ENCODE measurements around the gene NEK6. TPM values are rescaled to one million over a fixed set of nuclear protein-coding genes. Genes with fewer than 3 reads are reported as not detected.

Gene NEK6
- total RNA-seq, 4 donors from 2014 or later, result 25.3 to 53.1 (median 43.3) TPM

- DNase-seq (ENCODE audit: low spot score in 2 of 2), result no peak
- peak overlapping the region in 3 of 4 donors; percentile 68 to 83 (median 79) for H3K27ac ChIP-seq
- WGBS, 2 donors, result 13 to 14% methylated on average over 6 of the region's 6 CpGs
- no peaks in the 10 kb centered on the region for H3K27me3 ChIP-seq
- H3K4me1 ChIP-seq, result peaks cover 0 to 83% (median 55%) of the 10 kb centered on the region in 4 donors
- no peaks in the 10 kb centered on the region for H3K36me3 ChIP-seq
- no peaks in the 10 kb centered on the region for H3K9me3 ChIP-seq
- H3K4me3 ChIP-seq, result no peak overlapping the region
- TF ChIP-seq POLR2A (IDR thresholded peaks at IDR 0.05), result peak in 1 of 2 donors; percentile 28
- TF ChIP-seq EP300 (IDR thresholded peaks at IDR 0.05), result peak in 1 of 2 donors; percentile 78
- TF ChIP-seq CTCF (IDR thresholded peaks at IDR 0.05), result no peak
Measured at GRCh38 chr9:124220946-124221451, 36.8 kb upstream of the NEK6 start.

- no peaks in the 10 kb centered on the region for H3K9me3 ChIP-seq
- peak overlapping the region in 3 of 4 donors; percentile 68 to 83 (median 79) for H3K27ac ChIP-seq
- DNase-seq (ENCODE audit: low spot score in 2 of 2), result no peak
- no peak overlapping the region for H3K4me3 ChIP-seq
- WGBS, 2 donors, result 91 to 97% methylated on average over 3 of the region's 3 CpGs
- H3K36me3 ChIP-seq, result no peaks in the 10 kb centered on the region
- no peaks in the 10 kb centered on the region for H3K27me3 ChIP-seq
- TF ChIP-seq CTCF (IDR thresholded peaks at IDR 0.05), result no peak
- TF ChIP-seq POLR2A (IDR thresholded peaks at IDR 0.05), result no peak
- TF ChIP-seq EP300 (IDR thresholded peaks at IDR 0.05), result no peak
- peaks cover 0 to 78% (median 48%) of the 10 kb centered on the region in 4 donors for H3K4me1 ChIP-seq
Measured at GRCh38 chr9:124221676-124222075, 36.1 kb upstream of the NEK6 start.

- Histone ChIP-seq H3K4me3 (no peak overlapping the region), H3K9me3 (no peaks in the 10 kb centered on the region), H3K36me3 (no peaks in the 10 kb centered on the region), H3K27me3 (no peaks in the 10 kb centered on the region), H3K27ac (peak overlapping the region in 3 of 4 donors; percentile 34 to 83 (median 79)), H3K4me1 (peaks cover 0 to 73% (median 44%) of the 10 kb centered on the region in 4 donors)
- no peak for DNase-seq (ENCODE audit: low spot score in 2 of 2)
- no peak for TF ChIP-seq POLR2A (IDR thresholded peaks at IDR 0.05)
- TF ChIP-seq CTCF (IDR thresholded peaks at IDR 0.05), result no peak
- no peak for TF ChIP-seq EP300 (IDR thresholded peaks at IDR 0.05)
- 84 to 88% methylated on average over 4 of the region's 4 CpGs for WGBS, 2 donors
Measured at GRCh38 chr9:124222109-124222508, 35.6 kb upstream of the NEK6 start.

DNA sequence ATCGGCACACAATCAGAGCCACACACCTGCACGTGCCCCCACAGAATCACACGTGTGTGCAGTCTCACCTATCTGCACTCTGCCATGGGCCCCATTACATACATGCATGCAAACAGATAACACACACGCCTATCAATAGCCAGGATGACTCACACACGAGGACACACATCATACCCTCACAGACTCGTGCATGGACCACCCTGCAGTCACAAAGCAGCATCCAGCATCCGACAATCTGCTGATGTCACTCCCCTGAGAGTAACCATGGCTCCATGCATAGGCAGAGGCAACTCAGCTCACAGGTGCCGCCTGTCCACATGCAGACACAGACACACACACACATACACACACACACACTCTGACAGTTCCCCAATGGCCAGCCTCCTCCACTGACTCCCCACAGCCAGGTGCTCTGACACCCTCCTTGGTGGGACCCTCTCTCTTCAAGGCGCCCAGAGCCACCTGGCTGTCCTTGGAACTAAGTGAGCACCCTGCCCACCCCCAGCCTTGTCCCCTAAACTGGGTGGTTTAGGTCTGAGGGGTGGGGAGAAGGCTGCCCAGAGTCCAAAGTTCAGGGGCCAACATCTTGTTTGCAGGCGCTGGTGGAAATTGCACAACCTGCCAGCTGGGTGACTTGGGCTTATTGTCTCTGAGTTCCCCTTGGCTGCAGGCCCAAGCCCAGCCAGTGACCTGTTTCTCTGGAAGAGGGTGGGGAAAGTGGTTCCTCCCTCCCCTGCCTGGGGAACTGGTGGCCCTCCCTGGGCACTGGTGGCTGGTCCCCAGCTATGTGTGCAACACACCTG is 34.6 kb upstream of the NEK6 start:
- Histone ChIP-seq H3K4me1 (peaks cover 0 to 63% (median 35%) of the 10 kb centered on the region in 4 donors), H3K36me3 (no peaks in the 10 kb centered on the region), H3K27me3 (no peaks in the 10 kb centered on the region), H3K9me3 (no peaks in the 10 kb centered on the region), H3K4me3 (no peak overlapping the region), H3K27ac (peak overlapping the region in 1 of 4 donors; percentile 83)
- peak in 1 of 2 donors; percentile 81 for TF ChIP-seq EP300 (IDR thresholded peaks at IDR 0.05)
- TF ChIP-seq CTCF (IDR thresholded peaks at IDR 0.05), result no peak
- no peak for TF ChIP-seq POLR2A (IDR thresholded peaks at IDR 0.05)
- peak; percentile 61 to 78 for DNase-seq (ENCODE audit: low spot score in 2 of 2)
- WGBS, 2 donors, result 80 to 82% methylated on average over 9 to 10 of the region's 10 CpGs

DNA sequence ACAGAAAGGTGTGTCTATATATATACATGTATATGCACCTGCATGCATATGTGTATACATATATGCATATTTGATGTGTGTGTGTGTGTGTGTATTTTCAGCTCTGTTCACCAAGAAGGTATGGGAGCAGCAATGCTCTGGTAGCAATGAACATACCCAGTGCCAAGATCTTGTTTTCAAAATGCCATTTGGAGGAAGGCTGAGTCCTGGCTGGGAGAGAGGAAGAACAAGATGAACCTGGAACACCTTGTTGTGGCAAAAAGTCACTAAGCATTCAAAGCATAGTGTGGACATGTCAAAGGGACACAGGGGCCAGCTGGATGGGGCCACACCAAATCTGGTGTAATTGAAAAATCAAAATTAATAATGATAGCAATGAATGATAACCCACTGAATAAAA is 31.8 kb upstream of the NEK6 start:
- no peaks in the 10 kb centered on the region for H3K27me3 ChIP-seq
- no peak overlapping the region for H3K4me3 ChIP-seq
- no peak for DNase-seq (ENCODE audit: low spot score in 2 of 2)
- no peak overlapping the region for H3K27ac ChIP-seq
- peaks cover 0 to 35% (median 17%) of the 10 kb centered on the region in 4 donors for H3K4me1 ChIP-seq
- no peaks in the 10 kb centered on the region for H3K9me3 ChIP-seq
- H3K36me3 ChIP-seq, result no peaks in the 10 kb centered on the region
- no peak for TF ChIP-seq POLR2A (IDR thresholded peaks at IDR 0.05)

Measured in tibial nerve (tissue), 4 donors.